H9 (cell line): ENCODE results near the gene CAMK2B. TPM values are rescaled to one million over a fixed set of nuclear protein-coding genes. Genes with fewer than 3 reads are reported as not detected.

Experiments
- DNase-seq: peaks from one replicate; pipeline ENCODE4 v3.0.0-alpha.2; 2017
- H2AFZ ChIP-seq: one replicate; pipeline ENCODE4 v1.6.1; 2013; ENCODE audit warnings: mild to moderate bottlenecking, low read length, control low read depth, moderate library complexity
- H2AK5ac ChIP-seq: 2 replicates; pipeline ENCODE4 v1.6.1; 2013; ENCODE audit warnings: low read length, control low read depth, mixed read lengths; ENCODE audit not compliant: insufficient read length
- H2BK120ac ChIP-seq: one replicate; pipeline ENCODE4 v1.6.1; 2013; ENCODE audit warnings: low read depth, mild to moderate bottlenecking, low read length, control low read depth, inconsistent platforms; ENCODE audit not compliant: poor library complexity, severe bottlenecking
- H2BK12ac ChIP-seq: 2 replicates; pipeline ENCODE4 v1.6.1; 2013; ENCODE audit warnings: low read length, control low read depth, mixed read lengths, low read depth; ENCODE audit not compliant: insufficient read length
- H2BK15ac ChIP-seq: 2 replicates; pipeline ENCODE4 v1.6.1; 2013; ENCODE audit warnings: low read depth, low read length, control low read depth
- H2BK20ac ChIP-seq: one replicate; pipeline ENCODE4 v1.6.1; 2013; ENCODE audit warnings: low read depth, mild to moderate bottlenecking, low read length, control low read depth, inconsistent platforms; ENCODE audit not compliant: poor library complexity, severe bottlenecking
- H2BK5ac ChIP-seq: 2 replicates; pipeline ENCODE4 v1.6.1; 2013; ENCODE audit warnings: low read length, control low read depth, mixed read lengths; ENCODE audit not compliant: insufficient read length
- H3K14ac ChIP-seq: 2 replicates; pipeline ENCODE4 v1.6.1; 2013; ENCODE audit warnings: low read length, control low read depth; ENCODE audit not compliant: insufficient read depth
- H3K18ac ChIP-seq: 2 replicates; pipeline ENCODE4 v1.6.1; 2013; ENCODE audit warnings: low read depth, mild to moderate bottlenecking, mixed read lengths, low read length, control low read depth; ENCODE audit not compliant: insufficient read length
- H3K23ac ChIP-seq: 2 replicates; pipeline ENCODE4 v1.6.1; 2013; ENCODE audit warnings: low read length, control low read depth, mixed read lengths, low read depth; ENCODE audit not compliant: insufficient read length
- H3K23me2 ChIP-seq: 2 replicates; pipeline ENCODE4 v1.6.1; 2013; ENCODE audit warnings: low read depth, mild to moderate bottlenecking, mixed read lengths, low read length, control low read depth; ENCODE audit not compliant: insufficient read length, poor library complexity, severe bottlenecking
- H3K27ac ChIP-seq: 2 replicates; pipeline ENCODE4 v1.5.1; 2013; ENCODE audit warnings: low read length, control low read depth, mixed read lengths, low read depth; ENCODE audit not compliant: insufficient read length
- H3K27me3 ChIP-seq: 2 replicates; pipeline ENCODE4 v1.6.1; 2013; ENCODE audit warnings: low read length, control low read depth, inconsistent platforms; ENCODE audit not compliant: insufficient read depth
- H3K4ac ChIP-seq: 2 replicates; pipeline ENCODE4 v1.6.1; 2013; ENCODE audit warnings: low read depth, mild to moderate bottlenecking, control low read depth, inconsistent platforms, low read length, moderate library complexity
- H3K4me1 ChIP-seq: 2 replicates; pipeline ENCODE4 v1.6.1; 2013; ENCODE audit warnings: low read length, control low read depth, inconsistent platforms; ENCODE audit not compliant: insufficient read depth
- H3K4me2 ChIP-seq: 2 replicates; pipeline ENCODE4 v1.6.1; 2013; ENCODE audit warnings: low read length, control low read depth, mixed read lengths; ENCODE audit not compliant: insufficient read length, insufficient read depth
- H3K56ac ChIP-seq: 2 replicates; pipeline ENCODE4 v1.6.1; 2013; ENCODE audit warnings: low read depth, mild to moderate bottlenecking, mixed read lengths, low read length, control low read depth; ENCODE audit not compliant: insufficient read length
- H3K79me1 ChIP-seq: 2 replicates; pipeline ENCODE4 v1.6.1; 2013; ENCODE audit warnings: low read depth, mild to moderate bottlenecking, moderate library complexity, low read length, control low read depth, inconsistent platforms; ENCODE audit not compliant: insufficient read depth, poor library complexity, severe bottlenecking
- H3K79me2 ChIP-seq: 2 replicates; pipeline ENCODE4 v1.6.1; 2013; ENCODE audit warnings: low read length, control low read depth, inconsistent platforms; ENCODE audit not compliant: insufficient read depth
- H3K9ac ChIP-seq: 2 replicates; pipeline ENCODE4 v1.6.1; 2013; ENCODE audit warnings: low read length, control low read depth, mixed read lengths; ENCODE audit not compliant: insufficient read length; ENCODE audit errors: extremely low read depth
- H3K9me3 ChIP-seq: one replicate; pipeline ENCODE4 v1.6.1; 2013; ENCODE audit warnings: low read depth, low read length, inconsistent platforms; ENCODE audit not compliant: control insufficient read depth
- H3T11ph ChIP-seq: one replicate; pipeline ENCODE4 v1.6.1; 2013; ENCODE audit warnings: mild to moderate bottlenecking, low read length, control low read depth, inconsistent platforms
- H4K20me1 ChIP-seq: one replicate; pipeline ENCODE4 v1.6.1; 2013; ENCODE audit not compliant: control insufficient read depth, insufficient read length, insufficient read depth
- H4K5ac ChIP-seq: 2 replicates; pipeline ENCODE4 v1.6.1; 2013; ENCODE audit warnings: low read depth, mild to moderate bottlenecking, mixed read lengths, low read length, control low read depth; ENCODE audit not compliant: insufficient read length
- H4K8ac ChIP-seq: replicated peaks from 2 replicates; pipeline ENCODE4 v1.6.1; 2013; ENCODE audit warnings: low read length, control low read depth, mixed read lengths, low read depth; ENCODE audit not compliant: insufficient read length
- H4K91ac ChIP-seq: 2 replicates; pipeline ENCODE4 v1.6.1; 2013; ENCODE audit warnings: low read depth, mild to moderate bottlenecking, moderate library complexity, mixed read lengths, low read length, control low read depth; ENCODE audit not compliant: insufficient read length
- H3K27ac Mint-ChIP-seq, 3 experiments: 2 replicates in 2 of 3; 3 replicates in 1 of 3; pipeline ENCODE4 v1.8.0; 2020 to 2021; ENCODE audit warnings: mixed read lengths in 3 of 3, mild to moderate bottlenecking in 1 of 3, moderate library complexity in 1 of 3
- H3K27me3 Mint-ChIP-seq: 2 replicates; pipeline ENCODE4 v1.8.0; 2021; ENCODE audit warnings: low read depth, mild to moderate bottlenecking, moderate library complexity, mixed read lengths
- H3K36me3 Mint-ChIP-seq, 3 experiments: 2 replicates in 2 of 3; 3 replicates in 1 of 3; pipeline ENCODE4 v1.8.0; 2020 to 2021; ENCODE audit warnings: low read depth in 3 of 3, mixed read lengths in 3 of 3; ENCODE audit not compliant: insufficient read depth in 1 of 3
- H3K4me1 Mint-ChIP-seq, 2 experiments: 2 replicates each; pipeline ENCODE4 v1.8.0; 2020; ENCODE audit warnings: mixed read lengths in 2 of 2
- H3K4me3 Mint-ChIP-seq, 2 experiments: 2 replicates in 1 of 2; 3 replicates in 1 of 2; pipeline ENCODE4 v1.8.0; 2020 to 2021; ENCODE audit warnings: mild to moderate bottlenecking in 2 of 2, mixed read lengths in 2 of 2, moderate library complexity in 1 of 2
- H3K9me3 Mint-ChIP-seq, 2 experiments: 2 replicates in 1 of 2; 3 replicates in 1 of 2; pipeline ENCODE4 v1.8.0; 2020; ENCODE audit warnings: mild to moderate bottlenecking in 2 of 2, mixed read lengths in 2 of 2, moderate library complexity in 1 of 2
- WGBS: extraction: QIAGEN DNeasy Blood & Tissue Kit; methylation state at CpG from one replicate; pipeline ENCODE4 v1.1.7; 2013; ENCODE audit warnings: missing lambda C conversion rate, low lambda C conversion rate, mixed read lengths; ENCODE audit not compliant: insufficient read length; ENCODE audit errors: extremely low coverage; 5-methylcytosine and 5-hydroxymethylcytosine counted together
- total RNA-seq: library from RNA; stranded (reverse); gene quantifications from 2 replicates; pipeline ENCODE4 v1.2.1, GENCODE V29; 2021
- TF ChIP-seq, protein P1 (sequence below): fragments of 200-600 bp; sonication (generic); conservative IDR thresholded peaks from 3 replicates; pipeline ENCODE4 v1.8.0; 2021; ENCODE audit warnings: antibody characterized with exemption, mild to moderate bottlenecking

CAMK2B gene
- total RNA-seq, 1 experiment from 2014 or later, result 0.17 TPM

DNA sequence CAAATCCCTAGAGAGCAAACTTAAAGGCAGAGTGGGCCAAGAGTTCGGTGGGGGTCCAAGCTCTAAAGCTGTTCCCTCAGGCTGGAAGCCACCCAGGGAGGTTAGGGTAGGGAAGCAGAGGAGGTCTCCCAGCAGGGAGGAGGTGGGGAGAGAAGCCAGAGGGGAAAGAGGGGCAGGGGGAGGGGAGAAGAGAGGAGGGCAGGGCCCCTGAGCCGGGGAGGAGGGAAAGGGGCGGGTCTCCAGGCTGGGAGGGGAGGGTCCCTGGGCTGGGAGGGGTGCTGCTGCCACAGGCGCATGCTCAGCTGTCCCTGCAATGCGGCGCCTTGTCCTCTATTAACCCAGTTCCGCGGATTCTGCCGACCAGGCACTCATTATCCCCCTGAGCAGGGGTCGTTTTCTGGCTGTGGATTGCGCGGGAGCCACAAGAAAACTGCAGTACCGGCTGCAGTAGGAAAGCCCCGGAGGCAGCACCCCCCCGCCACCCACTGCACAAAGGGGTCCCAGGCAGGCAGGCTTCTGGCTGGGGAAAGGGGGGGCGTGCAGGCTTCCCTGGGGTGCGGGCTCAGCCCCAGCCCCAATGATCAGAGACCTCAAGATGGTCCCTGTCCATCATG lies 49.3 kb downstream of the CAMK2B start:
- H3K36me3 Mint-ChIP-seq, result no peaks in the 10 kb centered on the region
- H3K9me3 Mint-ChIP-seq, result no peaks in the 10 kb centered on the region
- no peak overlapping the region for H3K27ac ChIP-seq

More for the DNA sequence above, 49.3 kb downstream of the CAMK2B start:
- Histone ChIP-seq H4K8ac (no peak overlapping the region), H3K79me1 (no peaks in the 10 kb centered on the region), H3K9me3 (no peaks in the 10 kb centered on the region), H3K4me2 (peak overlapping the region; percentile 45), H4K91ac (no peak overlapping the region), H2AK5ac (no peak overlapping the region), H2BK12ac (no peak overlapping the region), H2BK5ac (no peak overlapping the region), H2BK15ac (no peak overlapping the region), H3K18ac (no peak overlapping the region), H4K5ac (no peak overlapping the region), H3K27me3 (no peaks in the 10 kb centered on the region; the same call in 1 of the 2 replicates), H3K14ac (no peak overlapping the region; the same call in 1 of the 2 replicates), H3K56ac (no peak overlapping the region), H2BK20ac (no peak overlapping the region), H3K79me2 (no peaks in the 10 kb centered on the region), H3K4ac (no peak overlapping the region), H3K4me1 (no peaks in the 10 kb centered on the region), H3K23me2 (no peaks in the 10 kb centered on the region), H3K23ac (no peak overlapping the region), H3T11ph (no peak overlapping the region), H4K20me1 (no peaks in the 10 kb centered on the region), H2AFZ (no peak overlapping the region), H2BK120ac (no peak overlapping the region), H3K9ac (no peak overlapping the region)
- DNase-seq, result peak; percentile 90
- TF ChIP-seq, protein P1, sequence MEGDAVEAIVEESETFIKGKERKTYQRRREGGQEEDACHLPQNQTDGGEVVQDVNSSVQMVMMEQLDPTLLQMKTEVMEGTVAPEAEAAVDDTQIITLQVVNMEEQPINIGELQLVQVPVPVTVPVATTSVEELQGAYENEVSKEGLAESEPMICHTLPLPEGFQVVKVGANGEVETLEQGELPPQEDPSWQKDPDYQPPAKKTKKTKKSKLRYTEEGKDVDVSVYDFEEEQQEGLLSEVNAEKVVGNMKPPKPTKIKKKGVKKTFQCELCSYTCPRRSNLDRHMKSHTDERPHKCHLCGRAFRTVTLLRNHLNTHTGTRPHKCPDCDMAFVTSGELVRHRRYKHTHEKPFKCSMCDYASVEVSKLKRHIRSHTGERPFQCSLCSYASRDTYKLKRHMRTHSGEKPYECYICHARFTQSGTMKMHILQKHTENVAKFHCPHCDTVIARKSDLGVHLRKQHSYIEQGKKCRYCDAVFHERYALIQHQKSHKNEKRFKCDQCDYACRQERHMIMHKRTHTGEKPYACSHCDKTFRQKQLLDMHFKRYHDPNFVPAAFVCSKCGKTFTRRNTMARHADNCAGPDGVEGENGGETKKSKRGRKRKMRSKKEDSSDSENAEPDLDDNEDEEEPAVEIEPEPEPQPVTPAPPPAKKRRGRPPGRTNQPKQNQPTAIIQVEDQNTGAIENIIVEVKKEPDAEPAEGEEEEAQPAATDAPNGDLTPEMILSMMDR, result no peak
- peaks cover 77% of the 10 kb centered on the region for H3K27me3 Mint-ChIP-seq
- H3K4me3 Mint-ChIP-seq, result peak overlapping the region in 1 of 2 experiments; percentile 65; a peak in 3 of 5 replicates
- peaks cover 3 to 6% of the 10 kb centered on the region in 2 experiments; a peak in 3 of 4 replicates for H3K4me1 Mint-ChIP-seq
- WGBS, result no CpG with 5 or more reads among the region's 17 CpGs
- peak overlapping the region in 1 of 3 experiments; percentile 74; a peak in 2 of 7 replicates for H3K27ac Mint-ChIP-seq
